Hepatocyte (in vitro differentiated cells): ENCODE results near the gene CDK2AP2. TPM values are rescaled to one million over a fixed set of nuclear protein-coding genes. Genes with fewer than 3 reads are reported as not detected.

Experiments
- DNase-seq: peaks from one replicate; pipeline ENCODE4 v3.0.0-alpha.2; 2016; ENCODE audit warnings: low spot score
- H2AFZ ChIP-seq: fragments of 200-600 bp; sonication (generic); 2 replicates; pipeline ENCODE4 v1.6.0; 2016; ENCODE audit warnings: antibody characterized with exemption, mild to moderate bottlenecking
- H3K27ac ChIP-seq: fragments of 200-600 bp; sonication (generic); 2 replicates; pipeline ENCODE4 v1.5.1; 2016; ENCODE audit warnings: mild to moderate bottlenecking
- H3K27me3 ChIP-seq: fragments of 200-600 bp; sonication (generic); 2 replicates; pipeline ENCODE4 v1.6.1; 2016
- H3K36me3 ChIP-seq: fragments of 200-600 bp; sonication (generic); replicated peaks from 2 replicates; pipeline ENCODE4 v1.5.1; 2016; ENCODE audit warnings: low read depth; ENCODE audit not compliant: insufficient read depth
- H3K4me1 ChIP-seq: fragments of 200-600 bp; sonication (generic); 2 replicates; pipeline ENCODE4 v1.5.1; 2016; ENCODE audit warnings: mild to moderate bottlenecking, moderate library complexity; ENCODE audit not compliant: insufficient read depth
- H3K4me2 ChIP-seq: fragments of 200-600 bp; sonication (generic); 2 replicates; pipeline ENCODE4 v1.6.0; 2016
- H3K4me3 ChIP-seq: fragments of 200-600 bp; sonication (generic); 2 replicates; pipeline ENCODE4 v1.5.1; 2016; ENCODE audit warnings: mild to moderate bottlenecking
- H3K79me2 ChIP-seq: fragments of 200-600 bp; sonication (generic); 2 replicates; pipeline ENCODE4 v1.6.0; 2017; ENCODE audit warnings: mild to moderate bottlenecking
- H3K9me2 ChIP-seq: fragments of 200-600 bp; sonication (generic); replicated peaks from 2 replicates; pipeline ENCODE4 v1.6.0; 2017; ENCODE audit warnings: mild to moderate bottlenecking; ENCODE audit not compliant: insufficient read depth
- H3K9me3 ChIP-seq: fragments of 200-600 bp; sonication (generic); 2 replicates; pipeline ENCODE4 v1.5.1; 2016; ENCODE audit warnings: low read depth, mild to moderate bottlenecking
- H4K20me1 ChIP-seq: fragments of 200-600 bp; sonication (generic); 2 replicates; pipeline ENCODE4 v1.6.0; 2016; ENCODE audit warnings: mild to moderate bottlenecking; ENCODE audit not compliant: insufficient read depth, poor library complexity, severe bottlenecking
- EZH2 ChIP-seq: fragments of 200-600 bp; sonication (generic); IDR thresholded peaks from 2 replicates; pipeline ENCODE4 v1.6.1; 2016; ENCODE audit warnings: antibody characterized with exemption, mild to moderate bottlenecking, borderline replicate concordance
- EZH2phosphoT487 ChIP-seq: fragments of 200-600 bp; sonication (generic); IDR thresholded peaks from one replicate; pipeline ENCODE4 v1.6.1; 2018; ENCODE audit warnings: antibody characterized with exemption, mild to moderate bottlenecking, low read depth, moderate library complexity; ENCODE audit not compliant: unreplicated experiment, severe bottlenecking
- WGBS: methylation state at CpG from one replicate; pipeline ENCODE4 v1.1.6; 2016; ENCODE audit warnings: low lambda C conversion rate; ENCODE audit errors: missing lambda C conversion rate; 5-methylcytosine and 5-hydroxymethylcytosine counted together
- polyA plus RNA-seq: library from polyadenylated mRNA; unstranded; fragments of >200 nt; fragmentation: Nextera tagmentation; extraction: Ambion mirVana; gene quantifications from 2 replicates; pipeline ENCODE4 v1.2.1, GENCODE V29; 2016
- total RNA-seq: library from RNA; depleted of rRNA; stranded (reverse); fragments of >200 nt; gene quantifications from 2 replicates; pipeline ENCODE4 v1.2.3, GENCODE V29; 2014
- TF ChIP-seq, protein P1 (sequence below): fragments of 200-600 bp; sonication (generic); IDR thresholded peaks from 2 replicates; pipeline ENCODE4 v1.5.1; 2016; ENCODE audit warnings: antibody characterized with exemption, mild to moderate bottlenecking; ENCODE audit not compliant: poor library complexity

The CDK2AP2 gene
- total and polyA plus RNA-seq, 2 experiments from 2014 or later, result 47.3 to 177 TPM

DNA sequence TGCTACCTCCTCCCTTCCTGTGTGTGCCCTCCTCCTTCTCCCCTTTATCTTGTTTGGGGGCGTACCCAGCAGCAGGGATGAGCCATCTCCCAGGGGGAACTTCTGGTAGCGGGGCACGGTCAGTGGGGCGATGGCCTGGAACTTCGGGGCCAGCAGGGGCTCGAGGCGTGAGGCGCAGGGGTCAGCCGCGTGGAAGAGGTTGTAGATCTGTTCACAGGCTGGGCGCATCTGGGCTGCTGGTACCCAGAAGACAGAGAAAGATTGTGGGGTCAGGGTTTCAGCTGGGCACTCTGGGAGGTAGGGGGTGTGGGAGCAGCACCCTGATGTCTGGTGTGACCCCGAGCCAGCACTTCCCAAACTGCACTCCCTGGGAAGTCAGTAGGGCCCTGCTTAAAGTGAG is 11.8 kb downstream of the CDK2AP2 start:
- Histone ChIP-seq H3K9me3 (no peaks in the 10 kb centered on the region), H4K20me1 (no peaks in the 10 kb centered on the region), H2AFZ (no peak overlapping the region), H3K9me2 (no peaks in the 10 kb centered on the region), H3K4me2 (no peak overlapping the region), H3K79me2 (no peaks in the 10 kb centered on the region), H3K27me3 (no peaks in the 10 kb centered on the region), H3K27ac (no peak overlapping the region), H3K4me3 (no peak overlapping the region), H3K36me3 (no peaks in the 10 kb centered on the region), H3K4me1 (no peaks in the 10 kb centered on the region)
- no peak for DNase-seq
- WGBS, result 96% methylated on average over 12 of the region's 12 CpGs
- TF ChIP-seq EZH2phosphoT487, result no peak
- no peak for TF ChIP-seq EZH2
- TF ChIP-seq, protein P1, sequence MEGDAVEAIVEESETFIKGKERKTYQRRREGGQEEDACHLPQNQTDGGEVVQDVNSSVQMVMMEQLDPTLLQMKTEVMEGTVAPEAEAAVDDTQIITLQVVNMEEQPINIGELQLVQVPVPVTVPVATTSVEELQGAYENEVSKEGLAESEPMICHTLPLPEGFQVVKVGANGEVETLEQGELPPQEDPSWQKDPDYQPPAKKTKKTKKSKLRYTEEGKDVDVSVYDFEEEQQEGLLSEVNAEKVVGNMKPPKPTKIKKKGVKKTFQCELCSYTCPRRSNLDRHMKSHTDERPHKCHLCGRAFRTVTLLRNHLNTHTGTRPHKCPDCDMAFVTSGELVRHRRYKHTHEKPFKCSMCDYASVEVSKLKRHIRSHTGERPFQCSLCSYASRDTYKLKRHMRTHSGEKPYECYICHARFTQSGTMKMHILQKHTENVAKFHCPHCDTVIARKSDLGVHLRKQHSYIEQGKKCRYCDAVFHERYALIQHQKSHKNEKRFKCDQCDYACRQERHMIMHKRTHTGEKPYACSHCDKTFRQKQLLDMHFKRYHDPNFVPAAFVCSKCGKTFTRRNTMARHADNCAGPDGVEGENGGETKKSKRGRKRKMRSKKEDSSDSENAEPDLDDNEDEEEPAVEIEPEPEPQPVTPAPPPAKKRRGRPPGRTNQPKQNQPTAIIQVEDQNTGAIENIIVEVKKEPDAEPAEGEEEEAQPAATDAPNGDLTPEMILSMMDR, result no peak

DNA sequence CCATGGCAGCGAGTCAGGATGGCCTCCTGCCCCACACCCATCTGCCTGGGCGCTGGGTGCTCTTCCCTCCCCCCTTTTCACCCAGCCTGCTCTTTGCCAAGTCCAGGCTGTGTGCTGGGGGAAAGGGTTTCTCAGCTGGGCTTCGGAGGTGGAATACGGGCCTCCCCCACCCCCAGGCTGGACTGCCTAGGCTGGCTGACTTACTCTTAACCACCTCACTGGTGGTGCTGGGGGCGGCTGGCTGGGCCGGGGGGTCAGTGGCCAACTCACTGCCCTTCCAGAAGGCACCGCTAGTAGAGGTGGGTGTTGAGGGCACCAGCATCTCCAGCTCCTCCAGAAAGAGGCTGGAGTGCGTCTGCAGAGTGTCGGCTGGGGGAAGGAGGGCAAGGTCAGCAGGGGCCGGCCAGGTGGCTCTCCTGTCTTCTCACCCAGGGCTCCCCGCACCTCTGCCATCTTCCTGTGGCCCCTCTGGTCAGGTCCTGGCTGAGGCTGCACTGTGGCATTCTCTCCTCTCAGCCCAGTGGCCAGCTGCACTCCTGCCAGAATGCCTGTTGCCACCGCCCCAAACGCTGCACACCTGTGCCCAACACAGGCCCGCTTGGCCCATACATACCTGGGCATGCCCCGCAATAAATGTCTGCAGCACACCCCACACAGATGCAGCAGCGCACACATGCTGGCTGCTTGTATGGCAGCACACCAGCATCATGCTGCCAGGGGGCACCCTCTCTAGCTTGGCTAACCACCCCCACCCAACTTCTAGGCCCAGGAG is 12.5 kb downstream of the CDK2AP2 start:
- Histone ChIP-seq H3K79me2 (no peaks in the 10 kb centered on the region), H3K36me3 (no peaks in the 10 kb centered on the region)
- 90% methylated on average over 16 of the region's 16 CpGs for WGBS

DNA sequence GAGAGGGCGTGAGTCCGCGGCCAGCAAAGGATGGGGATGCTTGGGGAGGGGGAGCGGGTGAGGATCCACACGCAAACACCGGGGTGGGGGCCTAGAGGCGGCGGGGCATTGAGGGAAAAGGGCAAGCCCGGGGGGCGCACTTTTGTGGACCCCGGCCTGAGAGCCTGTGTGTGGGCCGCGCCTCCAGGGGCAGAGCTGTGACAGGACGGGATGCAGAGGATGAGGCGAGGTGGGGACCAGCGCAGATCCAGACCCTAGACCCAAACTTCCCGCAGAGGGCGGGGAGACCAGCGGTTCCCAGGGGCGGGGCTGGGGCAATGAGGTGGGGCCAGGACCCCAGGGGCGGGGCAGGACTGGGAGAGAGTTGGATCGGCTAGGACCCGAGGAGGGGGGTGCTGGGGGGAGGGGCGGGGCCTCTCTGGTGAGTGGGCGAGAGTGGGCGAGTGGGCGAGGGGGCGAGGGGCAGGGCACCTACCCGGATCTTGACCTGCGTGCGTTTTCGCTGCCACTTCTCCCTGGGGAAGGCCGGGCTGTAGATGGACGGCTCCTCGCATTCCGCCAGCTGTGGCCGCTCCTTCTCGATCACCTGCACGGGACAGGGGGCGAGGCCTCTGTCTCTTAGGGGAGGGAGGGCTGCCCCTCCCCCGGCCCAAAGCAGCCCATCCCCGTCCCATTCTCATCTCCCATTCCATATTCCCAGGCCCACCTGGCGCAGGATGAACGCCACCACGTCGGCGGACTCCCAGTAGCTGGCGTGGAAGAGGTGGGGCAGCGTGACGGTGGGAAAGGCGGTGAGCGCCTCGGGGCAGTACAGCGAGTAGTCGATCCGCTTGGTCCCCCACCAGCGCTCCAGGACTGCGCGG is 13.4 kb downstream of the CDK2AP2 start:
- Histone ChIP-seq H3K4me3 (no peak overlapping the region), H3K36me3 (no peaks in the 10 kb centered on the region), H3K9me3 (no peaks in the 10 kb centered on the region), H3K79me2 (no peaks in the 10 kb centered on the region), H3K27ac (no peak overlapping the region), H3K4me1 (no peaks in the 10 kb centered on the region), H3K9me2 (no peaks in the 10 kb centered on the region), H3K4me2 (no peak overlapping the region), H2AFZ (no peak overlapping the region), H3K27me3 (no peaks in the 10 kb centered on the region), H4K20me1 (no peaks in the 10 kb centered on the region)
- TF ChIP-seq, protein P1, result no peak
- WGBS, result 95% methylated on average over 31 of the region's 59 CpGs
- no peak for DNase-seq

More for the DNA sequence above, 12.5 kb downstream of the CDK2AP2 start:
- H3K27ac ChIP-seq, result no peak overlapping the region
- TF ChIP-seq, protein P1, result no peak
- TF ChIP-seq EZH2phosphoT487 (no peak), EZH2 (no peak)
- no peak overlapping the region for H2AFZ ChIP-seq
- no peaks in the 10 kb centered on the region for H3K9me3 ChIP-seq
- no peak overlapping the region for H3K4me2 ChIP-seq
- H3K4me3 ChIP-seq, result no peak overlapping the region
- H3K9me2 ChIP-seq, result no peaks in the 10 kb centered on the region
- no peak for DNase-seq
- H3K27me3 ChIP-seq, result no peaks in the 10 kb centered on the region
- no peaks in the 10 kb centered on the region for H4K20me1 ChIP-seq
- no peaks in the 10 kb centered on the region for H3K4me1 ChIP-seq
